Neutrophil (primary cell): Measurements from ENCODE around the gene UNC5CL.

Source experiments
- H3K27ac ChIP-seq: fragments of 200-600 bp; sonication (generic); 2 replicates; pipeline ENCODE4 v1.5.1; 2016; ENCODE audit warnings: mild to moderate bottlenecking, moderate library complexity
- H3K27me3 ChIP-seq: fragments of 200-600 bp; sonication (generic); 2 replicates; pipeline ENCODE4 v1.6.0; 2016; ENCODE audit warnings: mild to moderate bottlenecking
- H3K36me3 ChIP-seq: fragments of 200-600 bp; sonication (generic); 2 replicates; pipeline ENCODE4 v1.5.1; 2017
- H3K4me1 ChIP-seq, 2 experiments: fragments of 200-600 bp in 1 of 2; sonication (generic) in 1 of 2; 1 replicate in 1 of 2; 2 replicates in 1 of 2; pipeline versions ENCODE4 v1.5.1 to v1.6.1; 2013 to 2016; ENCODE audit warnings: low read depth in 1 of 2, low read length in 1 of 2, mild to moderate bottlenecking in 1 of 2, moderate library complexity in 1 of 2; ENCODE audit not compliant: control insufficient read depth in 1 of 2, insufficient read depth in 1 of 2
- H3K4me3 ChIP-seq, 2 experiments: fragments of 200-600 bp in 1 of 2; sonication (generic) in 1 of 2; 1 replicate in 1 of 2; 2 replicates in 1 of 2; pipeline ENCODE4 v1.5.1; 2013 to 2016; ENCODE audit warnings: low read depth in 1 of 2, low read length in 1 of 2, mild to moderate bottlenecking in 1 of 2, moderate library complexity in 1 of 2
- H3K9me3 ChIP-seq: fragments of 200-600 bp; sonication (generic); 2 replicates; pipeline ENCODE4 v1.5.1; 2016
- TF ChIP-seq, protein P1 (sequence below): fragments of 200-600 bp; sonication (generic); IDR thresholded peaks from 2 replicates; pipeline ENCODE4 v1.5.1; 2016; ENCODE audit warnings: antibody characterized with exemption

UNC5CL gene

DNA sequence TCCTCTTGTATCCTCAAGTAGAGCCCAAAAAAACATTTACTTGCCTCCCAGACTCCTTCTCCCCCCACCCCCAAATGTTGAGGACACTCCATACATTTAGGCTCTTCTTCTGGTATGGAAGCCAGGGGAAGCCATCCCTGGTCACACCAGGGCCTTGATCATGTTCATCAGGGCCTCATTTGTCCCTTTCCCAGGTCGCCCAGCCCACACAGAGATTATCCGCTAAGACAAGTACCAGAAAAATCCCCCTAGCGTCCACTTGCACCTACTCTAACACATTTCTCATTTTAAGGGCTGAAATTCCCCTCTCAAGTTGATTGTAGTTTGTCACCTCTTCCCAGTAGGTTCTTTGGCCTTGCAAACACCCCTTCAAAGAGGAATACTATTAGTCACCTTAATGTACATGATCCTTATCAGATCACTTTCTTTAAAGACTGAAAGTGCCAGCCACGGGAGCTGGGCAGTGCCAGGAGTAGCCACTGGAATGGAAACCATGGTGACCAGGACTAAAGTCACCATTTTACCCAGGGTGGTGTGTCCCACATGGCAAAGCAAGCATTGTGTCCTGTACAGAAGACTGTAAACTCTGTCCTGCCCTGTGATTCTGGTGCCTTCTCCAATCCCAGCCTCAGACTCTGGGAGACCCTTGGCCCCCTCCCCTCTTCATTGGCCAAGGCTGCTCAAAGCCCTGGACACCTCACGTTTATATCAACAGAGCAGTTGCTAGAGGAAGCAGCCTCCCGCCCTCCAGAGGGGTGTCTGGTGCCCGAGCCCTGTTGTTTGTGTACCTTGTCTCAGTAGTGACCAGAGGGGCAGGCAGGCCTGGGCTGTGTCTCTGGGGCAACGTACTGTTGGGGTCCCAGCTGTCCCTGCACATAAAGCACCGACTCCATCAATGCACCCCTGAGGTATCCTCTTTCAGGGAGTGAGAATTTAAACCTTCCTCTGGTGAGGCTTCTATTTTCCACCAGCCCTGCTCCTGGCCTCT lies 9.0 kb upstream of the UNC5CL start:
- Histone ChIP-seq H3K27ac (no peak overlapping the region), H3K36me3 (no peaks in the 10 kb centered on the region), H3K9me3 (no peaks in the 10 kb centered on the region), H3K27me3 (no peaks in the 10 kb centered on the region), H3K4me3 (no peak overlapping the region), H3K4me1 (peaks cover 10 to 13% of the 10 kb centered on the region in 2 experiments)
- TF ChIP-seq, protein P1, sequence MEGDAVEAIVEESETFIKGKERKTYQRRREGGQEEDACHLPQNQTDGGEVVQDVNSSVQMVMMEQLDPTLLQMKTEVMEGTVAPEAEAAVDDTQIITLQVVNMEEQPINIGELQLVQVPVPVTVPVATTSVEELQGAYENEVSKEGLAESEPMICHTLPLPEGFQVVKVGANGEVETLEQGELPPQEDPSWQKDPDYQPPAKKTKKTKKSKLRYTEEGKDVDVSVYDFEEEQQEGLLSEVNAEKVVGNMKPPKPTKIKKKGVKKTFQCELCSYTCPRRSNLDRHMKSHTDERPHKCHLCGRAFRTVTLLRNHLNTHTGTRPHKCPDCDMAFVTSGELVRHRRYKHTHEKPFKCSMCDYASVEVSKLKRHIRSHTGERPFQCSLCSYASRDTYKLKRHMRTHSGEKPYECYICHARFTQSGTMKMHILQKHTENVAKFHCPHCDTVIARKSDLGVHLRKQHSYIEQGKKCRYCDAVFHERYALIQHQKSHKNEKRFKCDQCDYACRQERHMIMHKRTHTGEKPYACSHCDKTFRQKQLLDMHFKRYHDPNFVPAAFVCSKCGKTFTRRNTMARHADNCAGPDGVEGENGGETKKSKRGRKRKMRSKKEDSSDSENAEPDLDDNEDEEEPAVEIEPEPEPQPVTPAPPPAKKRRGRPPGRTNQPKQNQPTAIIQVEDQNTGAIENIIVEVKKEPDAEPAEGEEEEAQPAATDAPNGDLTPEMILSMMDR, result no peak

DNA sequence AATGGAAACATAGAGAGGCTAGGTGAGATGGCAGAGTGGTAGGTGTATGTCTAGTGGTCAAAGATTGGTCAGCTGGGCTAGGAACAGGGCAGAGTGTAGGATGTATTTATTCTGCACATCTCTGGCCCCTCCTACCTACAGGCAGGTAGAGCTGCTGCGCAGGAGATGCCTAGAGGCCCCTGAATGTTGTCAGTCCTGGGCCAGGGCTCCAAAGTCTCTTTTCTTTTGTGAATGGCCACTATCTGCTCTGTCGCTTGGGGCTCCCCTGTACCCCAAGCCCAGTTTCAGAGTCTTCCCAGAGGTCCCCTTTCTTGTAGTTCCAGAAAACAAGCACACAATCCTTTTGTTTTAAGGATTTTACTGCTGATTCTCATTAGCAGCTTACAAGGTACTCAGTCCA lies 8.3 kb upstream of the UNC5CL start:
- TF ChIP-seq, protein P1, result no peak
- H3K36me3 ChIP-seq, result no peaks in the 10 kb centered on the region
- H3K27ac ChIP-seq, result no peak overlapping the region
- no peaks in the 10 kb centered on the region for H3K27me3 ChIP-seq
- H3K9me3 ChIP-seq, result no peaks in the 10 kb centered on the region
- no peak overlapping the region for H3K4me3 ChIP-seq
- peaks cover 9 to 11% of the 10 kb centered on the region in 2 experiments for H3K4me1 ChIP-seq

DNA sequence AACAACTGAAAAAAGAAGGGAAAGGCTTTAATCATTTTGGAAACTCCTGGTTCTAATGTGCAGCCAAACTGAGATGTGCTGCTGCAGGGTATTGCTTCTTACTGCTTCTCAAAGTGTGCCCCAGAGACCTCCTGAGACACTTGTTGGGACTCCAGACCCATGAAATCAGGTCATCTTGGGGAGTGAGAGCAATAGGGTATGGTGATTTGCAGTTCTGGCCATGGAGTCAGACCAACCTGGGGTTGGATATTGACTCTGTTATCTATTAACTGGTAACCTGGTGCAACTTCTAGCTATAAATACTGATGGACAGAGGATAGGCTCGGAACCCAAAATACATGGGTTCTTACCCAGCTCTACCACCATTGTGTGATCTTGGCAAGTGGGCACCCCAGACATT lies 7.1 kb upstream of the UNC5CL start:
- no peak overlapping the region for H3K4me3 ChIP-seq
- H3K36me3 ChIP-seq, result no peaks in the 10 kb centered on the region
- no peak overlapping the region for H3K27ac ChIP-seq
- H3K4me1 ChIP-seq, result no peaks in the 10 kb centered on the region
- no peaks in the 10 kb centered on the region for H3K27me3 ChIP-seq
- TF ChIP-seq, protein P1, result no peak
- H3K9me3 ChIP-seq, result no peaks in the 10 kb centered on the region

DNA sequence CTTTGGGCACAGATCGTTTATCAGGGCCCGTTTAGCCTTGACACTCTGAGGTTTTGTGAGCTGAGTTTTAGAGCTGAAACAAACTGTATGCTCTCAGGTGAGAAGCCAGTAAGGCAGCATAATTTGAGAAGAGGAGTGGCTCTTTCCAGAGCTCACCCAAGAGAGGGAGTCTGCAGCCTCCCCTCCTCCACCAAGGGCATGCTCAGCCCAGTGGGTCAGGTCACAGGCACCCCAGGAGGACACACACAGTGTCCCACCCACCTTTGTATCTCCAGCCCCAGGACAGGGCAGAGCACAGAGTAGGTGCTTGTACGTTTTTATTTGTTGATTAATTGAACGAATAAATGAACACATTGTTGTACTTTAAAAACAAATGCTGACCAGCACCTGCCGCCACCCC lies 6.6 kb upstream of the UNC5CL start:
- Histone ChIP-seq H3K9me3 (no peaks in the 10 kb centered on the region), H3K36me3 (no peaks in the 10 kb centered on the region), H3K27ac (no peak overlapping the region), H3K4me1 (no peaks in the 10 kb centered on the region), H3K4me3 (no peak overlapping the region), H3K27me3 (no peaks in the 10 kb centered on the region)
- TF ChIP-seq, protein P1, result no peak

DNA sequence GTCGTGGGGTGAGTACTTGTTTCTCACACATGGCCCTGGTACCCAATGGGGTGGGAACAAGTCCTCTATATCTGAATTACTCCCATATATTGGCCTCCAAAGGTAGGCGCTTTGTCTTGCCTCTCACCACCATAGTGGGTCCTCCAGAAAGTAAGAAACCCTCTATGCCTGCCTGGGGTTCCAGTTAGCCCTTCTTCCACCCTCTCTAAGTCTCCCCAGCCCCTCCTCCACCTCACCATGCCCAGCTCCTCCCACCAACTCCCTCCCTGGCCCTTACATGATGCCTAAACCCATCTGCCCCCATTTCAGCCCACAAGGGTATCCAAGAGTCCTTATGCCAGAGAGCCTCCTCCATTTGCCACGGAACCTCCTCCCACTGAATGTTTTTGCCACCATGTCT lies 4.1 kb upstream of the UNC5CL start:
- no peaks in the 10 kb centered on the region for H3K9me3 ChIP-seq
- TF ChIP-seq, protein P1, result no peak
- H3K4me1 ChIP-seq, result no peaks in the 10 kb centered on the region
- H3K36me3 ChIP-seq, result no peaks in the 10 kb centered on the region
- H3K27ac ChIP-seq, result no peak overlapping the region
- no peak overlapping the region for H3K4me3 ChIP-seq
- no peaks in the 10 kb centered on the region for H3K27me3 ChIP-seq
